VCaP (cell line): Measurements from ENCODE around the gene CKM.

Experiments used
- H3K27ac ChIP-seq: fragments of 450-650 bp; 2 replicates; pipeline ENCODE4 v1.5.1; 2017
- CTCF ChIP-seq: fragments of 450-650 bp; conservative IDR thresholded peaks from 2 replicates; pipeline ENCODE4 v1.5.1; 2017; ENCODE audit warnings: mild to moderate bottlenecking, moderate library complexity

The CKM gene

GRCh38 chr19:45303269-45304060 is 19.2 kb downstream of the CKM start:
- no peak for TF ChIP-seq CTCF
- no peak overlapping the region for H3K27ac ChIP-seq

DNA sequence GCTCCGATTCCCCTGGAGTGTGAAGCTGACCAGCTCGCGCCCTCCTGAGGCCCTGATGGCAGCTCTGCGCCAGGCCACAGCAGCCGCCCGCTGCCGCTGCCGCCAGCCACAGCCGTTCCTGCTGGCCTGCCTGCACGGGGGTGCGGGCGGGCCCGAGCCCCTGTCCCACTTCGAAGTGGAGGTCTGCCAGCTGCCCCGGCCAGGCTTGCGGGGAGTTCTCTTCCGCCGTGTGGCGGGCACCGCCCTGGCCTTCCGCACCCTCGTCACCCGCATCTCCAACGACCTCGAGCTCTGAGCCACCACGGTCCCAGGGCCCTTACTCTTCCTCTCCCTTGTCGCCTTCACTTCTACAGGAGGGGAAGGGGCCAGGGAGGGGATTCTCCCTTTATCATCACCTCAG is 20.3 kb downstream of the CKM start:
- no peak overlapping the region for H3K27ac ChIP-seq
- no peak for TF ChIP-seq CTCF

DNA sequence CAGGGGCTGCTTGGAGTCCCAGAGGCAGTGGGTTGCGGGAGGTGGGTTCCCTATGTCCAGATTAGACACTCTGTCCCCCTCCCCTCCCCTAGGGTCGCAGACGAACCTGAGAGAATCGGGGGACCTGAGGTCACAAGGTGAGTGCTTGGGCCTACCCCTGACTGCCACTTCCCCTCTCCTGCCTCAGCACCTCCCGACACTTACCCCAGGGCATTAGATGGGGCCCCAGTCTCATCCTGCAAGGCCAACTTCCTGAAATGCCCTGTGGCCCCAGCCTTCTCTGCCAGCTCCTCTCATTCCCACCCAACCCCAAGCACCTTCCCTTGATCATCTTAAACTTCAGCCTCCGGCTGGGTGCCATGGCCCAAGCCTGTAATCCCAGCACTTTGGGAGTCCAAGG is 23.0 kb downstream of the CKM start:
- no peak for TF ChIP-seq CTCF
- H3K27ac ChIP-seq, result no peak overlapping the region

GRCh38 chr19:45298264-45298663 is 24.4 kb downstream of the CKM start:
- no peak for TF ChIP-seq CTCF
- H3K27ac ChIP-seq, result no peak overlapping the region

DNA sequence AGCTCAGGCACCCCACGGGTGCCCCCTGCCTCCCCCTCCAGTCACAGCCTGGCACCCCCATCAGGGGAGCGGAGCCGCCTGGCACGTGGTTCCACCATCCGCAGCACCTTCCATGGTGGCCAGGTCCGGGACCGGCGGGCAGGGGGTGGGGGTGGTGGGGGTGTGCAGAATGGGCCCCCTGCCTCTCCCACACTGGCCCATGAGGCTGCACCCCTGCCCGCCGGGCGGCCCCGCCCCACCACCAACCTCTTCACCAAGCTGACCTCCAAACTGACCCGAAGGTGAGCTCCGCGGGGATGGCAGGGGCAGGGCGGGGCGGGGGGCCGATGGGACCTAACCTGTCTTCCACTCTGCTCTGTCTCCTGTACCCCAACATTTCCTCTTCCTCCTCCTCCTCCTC is 25.0 kb downstream of the CKM start:
- TF ChIP-seq CTCF, result no peak
- H3K27ac ChIP-seq, result no peak overlapping the region

DNA sequence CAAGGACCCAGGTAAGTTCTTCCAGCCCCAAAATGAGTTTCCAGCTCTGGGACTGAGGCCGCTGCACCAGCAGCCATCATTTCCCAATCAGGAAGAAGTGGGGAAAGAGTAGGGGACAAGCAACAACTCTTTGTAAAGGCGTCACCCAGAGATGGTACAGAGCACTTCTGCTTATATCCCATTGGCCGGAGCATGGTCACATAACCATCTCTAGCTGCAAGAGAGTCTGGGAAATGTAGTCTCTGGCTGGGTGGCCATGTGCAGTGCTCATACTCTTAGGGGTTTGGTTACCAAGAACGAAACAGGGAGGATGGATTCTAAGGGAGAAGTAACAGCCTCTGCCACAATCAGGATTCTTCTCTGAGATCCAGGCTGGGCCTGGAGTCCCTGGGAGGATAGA is 26.3 kb downstream of the CKM start:
- no peak for TF ChIP-seq CTCF

DNA sequence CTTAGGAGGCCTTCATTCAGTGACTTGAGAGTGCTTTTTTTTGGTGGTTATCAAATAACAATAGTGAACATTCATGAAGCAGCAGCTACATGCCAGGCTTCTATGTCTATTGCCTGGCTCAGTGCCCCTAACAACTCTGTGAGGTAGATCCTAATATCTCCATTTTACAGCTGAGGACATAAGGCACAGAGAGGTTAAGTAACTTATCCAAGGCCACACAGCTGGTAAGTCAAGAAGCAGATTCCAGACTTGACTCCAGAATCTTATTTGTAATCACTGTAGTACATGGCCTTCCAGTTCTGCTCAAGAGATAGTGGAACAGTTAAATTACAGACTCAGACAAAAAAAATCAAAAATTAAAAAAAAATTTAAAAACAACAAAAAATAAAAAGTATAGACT is 26.8 kb downstream of the CKM start:
- no peak for TF ChIP-seq CTCF
- H3K27ac ChIP-seq, result no peak overlapping the region

More for the DNA sequence above, 26.3 kb downstream of the CKM start:
- no peak overlapping the region for H3K27ac ChIP-seq
